ENCODE data around the gene FMNL1.
A peak's percentile ranks its signal among the peaks of the same experiment; 100 is the strongest.

The FMNL1 gene
- long read RNA-seq, partial matches to known transcripts = 13 of 18 reads
- long read RNA-seq, other reads (novel, unspliced or antisense) = 5 of 18 reads

DNA sequence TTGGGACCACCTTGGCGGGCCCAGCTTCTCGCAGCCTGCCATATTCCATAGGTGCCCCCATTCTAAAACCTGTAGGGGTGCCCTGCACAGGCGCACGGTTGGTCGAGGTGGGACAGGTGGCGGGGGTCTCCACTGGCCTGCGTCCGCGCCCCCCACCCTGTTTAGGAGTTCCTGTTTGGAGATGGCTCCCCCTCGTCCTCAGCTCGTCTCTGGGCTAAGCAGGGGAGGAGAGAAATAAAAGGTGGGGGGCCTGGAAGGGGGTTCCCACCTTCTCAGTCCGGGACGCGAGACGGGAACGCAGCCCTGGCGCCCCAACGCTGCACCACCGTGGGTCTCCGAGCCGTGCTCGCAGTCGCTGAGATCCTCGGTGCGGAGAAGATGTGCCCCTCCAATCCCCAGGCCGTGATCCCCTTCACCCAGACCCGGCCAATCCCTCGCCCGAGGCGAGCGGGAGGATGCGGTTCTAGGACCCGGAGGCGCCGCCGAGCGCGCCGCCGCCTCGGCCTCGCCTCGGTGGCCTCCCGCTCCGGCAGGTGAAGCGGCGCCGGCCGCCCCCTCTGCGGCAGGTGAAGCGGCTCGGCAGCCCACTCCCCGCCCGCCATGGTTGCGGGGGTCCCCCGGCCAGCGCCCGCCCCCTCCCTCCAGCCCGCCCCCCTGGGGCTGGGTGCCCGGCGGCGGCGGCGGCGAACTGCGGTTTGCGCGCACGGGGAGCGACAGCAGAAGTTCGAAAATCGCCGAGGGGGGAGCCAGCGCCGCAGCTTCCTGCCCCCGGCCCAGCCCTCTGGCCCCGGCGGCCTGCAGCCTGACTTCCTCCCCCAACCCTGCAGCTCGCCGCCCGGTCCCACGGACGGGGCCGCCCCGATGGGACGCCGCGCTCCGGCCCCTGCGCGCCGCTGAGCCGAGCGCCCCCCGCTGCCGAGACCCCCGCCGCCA is at the start of gene FMNL1:
FMNL1 (plus strand) TSS at position 805 of the 933 bp plus-strand sequence. CDS start 240 bp downstream, outside the sequence.
- Histone ChIP-seq H3K27ac (replicated peaks) (peak within 1 kb of the TSS; percentile 81), H3K4me3 (replicated peaks; ENCODE audit: insufficient read depth, low read length) (peak within 1 kb of the TSS; percentile 80), H3K27me3 (ENCODE audit: insufficient read depth, poor library complexity, severe bottlenecking) (no peaks in the 10 kb centered on the region)
- DNase-seq (ENCODE audit: low read depth in 1 of 2, low spot score in 1 of 2) = peak in 1 of 2 experiments; percentile 82
- peak; percentile 61; the same call in 1 of the 2 replicates for TF ChIP-seq POLR2AphosphoS5 (IDR thresholded peaks at IDR 0.05; ENCODE audit: low read depth)
- TF ChIP-seq SPI1 (IDR thresholded peaks at IDR 0.05; ENCODE audit: borderline replicate concordance, low read depth) = peak; percentile 73
- TF ChIP-seq, protein P1, sequence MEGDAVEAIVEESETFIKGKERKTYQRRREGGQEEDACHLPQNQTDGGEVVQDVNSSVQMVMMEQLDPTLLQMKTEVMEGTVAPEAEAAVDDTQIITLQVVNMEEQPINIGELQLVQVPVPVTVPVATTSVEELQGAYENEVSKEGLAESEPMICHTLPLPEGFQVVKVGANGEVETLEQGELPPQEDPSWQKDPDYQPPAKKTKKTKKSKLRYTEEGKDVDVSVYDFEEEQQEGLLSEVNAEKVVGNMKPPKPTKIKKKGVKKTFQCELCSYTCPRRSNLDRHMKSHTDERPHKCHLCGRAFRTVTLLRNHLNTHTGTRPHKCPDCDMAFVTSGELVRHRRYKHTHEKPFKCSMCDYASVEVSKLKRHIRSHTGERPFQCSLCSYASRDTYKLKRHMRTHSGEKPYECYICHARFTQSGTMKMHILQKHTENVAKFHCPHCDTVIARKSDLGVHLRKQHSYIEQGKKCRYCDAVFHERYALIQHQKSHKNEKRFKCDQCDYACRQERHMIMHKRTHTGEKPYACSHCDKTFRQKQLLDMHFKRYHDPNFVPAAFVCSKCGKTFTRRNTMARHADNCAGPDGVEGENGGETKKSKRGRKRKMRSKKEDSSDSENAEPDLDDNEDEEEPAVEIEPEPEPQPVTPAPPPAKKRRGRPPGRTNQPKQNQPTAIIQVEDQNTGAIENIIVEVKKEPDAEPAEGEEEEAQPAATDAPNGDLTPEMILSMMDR (IDR thresholded peaks at IDR 0.05; ENCODE audit: insufficient read depth, low read length) = no peak
- no peak for TF ChIP-seq GABPA (IDR thresholded peaks at IDR 0.05; ENCODE audit: low read depth)

GRCh38 chr17:45172232-45172540 is 49.5 kb upstream of the FMNL1 start:
- Histone ChIP-seq H3K27ac (replicated peaks) (peak overlapping the region; percentile 69), H3K4me3 (replicated peaks; ENCODE audit: insufficient read depth, low read length) (no peak overlapping the region), H3K27me3 (ENCODE audit: insufficient read depth, poor library complexity, severe bottlenecking) (no peaks in the 10 kb centered on the region)
- TF ChIP-seq POLR2AphosphoS5 (IDR thresholded peaks at IDR 0.05; ENCODE audit: low read depth) = no peak
- no peak for TF ChIP-seq GABPA (IDR thresholded peaks at IDR 0.05; ENCODE audit: low read depth)
- TF ChIP-seq SPI1 (IDR thresholded peaks at IDR 0.05; ENCODE audit: borderline replicate concordance, low read depth) = no peak
- TF ChIP-seq, protein P1 (IDR thresholded peaks at IDR 0.05; ENCODE audit: insufficient read depth, low read length) = no peak
- TF ChIP-seq REST (IDR thresholded peaks at IDR 0.05; ENCODE audit: insufficient replicate concordance, low read depth) = no peak
- no peak for DNase-seq (ENCODE audit: low read depth in 1 of 2, low spot score in 1 of 2)

DNA sequence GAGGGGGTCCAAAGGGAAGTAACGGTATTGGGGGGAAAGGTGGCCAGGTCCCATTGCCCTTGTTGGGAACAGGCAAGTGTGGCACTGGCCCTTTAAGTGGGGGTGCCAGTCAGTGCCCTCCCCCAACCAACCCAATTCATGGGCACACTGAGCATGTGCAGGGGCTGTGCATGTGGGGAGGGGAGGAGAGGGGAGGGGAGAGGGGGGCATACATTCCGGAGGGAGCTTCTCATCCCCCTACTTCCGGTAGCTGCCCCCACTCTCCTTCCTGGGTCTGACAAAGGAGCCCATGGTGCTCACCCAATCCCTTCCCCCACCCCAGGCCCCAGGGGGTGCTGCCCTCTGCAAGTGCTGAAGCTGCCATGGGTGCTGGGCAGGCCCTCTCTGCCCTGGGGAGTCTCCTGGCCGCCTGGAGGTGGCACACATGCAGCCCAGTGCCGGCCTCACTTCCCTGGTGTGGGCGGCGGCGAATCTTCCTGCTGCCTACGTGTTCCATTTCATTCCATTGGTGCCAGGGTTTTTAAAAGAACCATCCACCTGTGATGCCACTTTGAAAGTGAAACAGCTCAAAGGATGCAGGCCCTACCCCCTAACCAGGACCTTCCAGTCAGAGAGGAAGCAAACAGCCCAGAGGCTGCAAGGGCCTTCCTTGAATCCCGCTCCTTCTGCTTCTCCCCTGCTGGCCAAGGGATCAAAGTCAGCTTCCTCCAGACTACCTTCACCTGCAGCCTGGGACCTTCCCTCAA is 49.0 kb upstream of the FMNL1 start:
- Histone ChIP-seq H3K27ac (replicated peaks) (peak overlapping the region; percentile 69), H3K27me3 (ENCODE audit: insufficient read depth, poor library complexity, severe bottlenecking) (no peaks in the 10 kb centered on the region), H3K4me3 (replicated peaks; ENCODE audit: insufficient read depth, low read length) (no peak overlapping the region)
- DNase-seq (ENCODE audit: low read depth in 1 of 2, low spot score in 1 of 2) = peak in 1 of 2 experiments; percentile 54
- TF ChIP-seq POLR2AphosphoS5 (IDR thresholded peaks at IDR 0.05; ENCODE audit: low read depth) (0 out of 2 replicates have a peak, but pooled peaks have one; percentile 10), SPI1 (IDR thresholded peaks at IDR 0.05; ENCODE audit: borderline replicate concordance, low read depth) (0 out of 2 replicates have a peak, but pooled peaks have one; percentile 10), REST (IDR thresholded peaks at IDR 0.05; ENCODE audit: insufficient replicate concordance, low read depth) (no peak), GABPA (IDR thresholded peaks at IDR 0.05; ENCODE audit: low read depth) (no peak)

GRCh38 chr17:45175759-45176115 is 45.9 kb upstream of the FMNL1 start:
- H3K27me3 ChIP-seq (ENCODE audit: insufficient read depth, poor library complexity, severe bottlenecking) = no peaks in the 10 kb centered on the region
- TF ChIP-seq, protein P1 (IDR thresholded peaks at IDR 0.05; ENCODE audit: insufficient read depth, low read length) = no peak
- no peak for TF ChIP-seq POLR2AphosphoS5 (IDR thresholded peaks at IDR 0.05; ENCODE audit: low read depth)
- no peak for TF ChIP-seq GABPA (IDR thresholded peaks at IDR 0.05; ENCODE audit: low read depth)
- no peak for TF ChIP-seq REST (IDR thresholded peaks at IDR 0.05; ENCODE audit: insufficient replicate concordance, low read depth)
- no peak for TF ChIP-seq SPI1 (IDR thresholded peaks at IDR 0.05; ENCODE audit: borderline replicate concordance, low read depth)
- DNase-seq (ENCODE audit: low read depth in 1 of 2, low spot score in 1 of 2) = no peak
- H3K27ac ChIP-seq (replicated peaks) = peak overlapping the region; percentile 50
- H3K4me3 ChIP-seq (replicated peaks; ENCODE audit: insufficient read depth, low read length) = no peak overlapping the region

Data from HL-60 (cell line).